ENCODE measurements around the gene TRIM33. TPM values are rescaled to one million over a fixed set of nuclear protein-coding genes. Genes with fewer than 3 reads are reported as not detected.

TRIM33 gene
- total and polyA plus RNA-seq, 2 of the 13 experiments (the other 11 are each of a cell fraction or from before 2014, with no cell fraction given) = 35.5 to 42.2 TPM

DNA sequence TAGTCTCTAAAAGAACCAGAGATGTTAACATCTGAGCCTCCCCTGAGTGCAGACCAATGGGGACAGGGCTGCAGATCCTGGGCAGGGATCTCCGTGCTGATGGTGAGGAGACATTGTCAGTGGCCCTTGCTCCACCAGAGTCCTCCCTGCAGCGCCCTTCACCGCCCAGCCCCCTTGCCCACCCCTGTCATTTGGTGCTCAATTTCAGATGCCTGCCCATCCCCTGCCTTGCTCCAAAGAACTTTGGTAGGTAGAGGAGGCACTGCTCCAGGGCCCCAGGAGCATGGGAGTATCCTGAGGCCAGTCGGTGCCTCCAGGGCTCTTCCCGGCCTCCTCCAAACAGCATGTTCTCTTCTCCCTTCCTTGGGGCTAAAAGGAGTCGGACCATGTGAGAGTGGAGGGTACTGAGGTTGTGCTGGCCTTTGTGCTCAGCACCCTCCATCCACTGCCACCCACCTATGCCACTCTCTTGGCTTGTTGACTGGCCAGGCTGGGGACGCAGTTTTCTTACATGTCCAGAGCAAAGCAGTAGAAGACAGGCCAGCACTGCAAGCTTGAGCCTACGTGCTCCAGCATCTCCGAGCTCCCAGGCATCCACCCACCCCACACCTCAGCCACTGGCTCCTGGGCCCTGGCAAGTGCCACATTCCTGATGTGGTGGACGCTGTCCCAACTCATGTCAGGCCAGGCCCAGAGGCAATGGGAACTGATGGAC, 160.1 kb downstream of the TRIM33 start (continued):
- TF ChIP-seq, protein P1, sequence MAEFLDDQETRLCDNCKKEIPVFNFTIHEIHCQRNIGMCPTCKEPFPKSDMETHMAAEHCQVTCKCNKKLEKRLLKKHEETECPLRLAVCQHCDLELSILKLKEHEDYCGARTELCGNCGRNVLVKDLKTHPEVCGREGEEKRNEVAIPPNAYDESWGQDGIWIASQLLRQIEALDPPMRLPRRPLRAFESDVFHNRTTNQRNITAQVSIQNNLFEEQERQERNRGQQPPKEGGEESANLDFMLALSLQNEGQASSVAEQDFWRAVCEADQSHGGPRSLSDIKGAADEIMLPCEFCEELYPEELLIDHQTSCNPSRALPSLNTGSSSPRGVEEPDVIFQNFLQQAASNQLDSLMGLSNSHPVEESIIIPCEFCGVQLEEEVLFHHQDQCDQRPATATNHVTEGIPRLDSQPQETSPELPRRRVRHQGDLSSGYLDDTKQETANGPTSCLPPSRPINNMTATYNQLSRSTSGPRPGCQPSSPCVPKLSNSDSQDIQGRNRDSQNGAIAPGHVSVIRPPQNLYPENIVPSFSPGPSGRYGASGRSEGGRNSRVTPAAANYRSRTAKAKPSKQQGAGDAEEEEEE (CRISPR knock-in tag; IDR thresholded peaks at IDR 0.05; ENCODE audit: borderline replicate concordance) = no peak
- no peak for TF ChIP-seq SNRNP70 (IDR thresholded peaks at IDR 0.05; ENCODE audit: low read depth, low read length)
- TF ChIP-seq, protein P2, sequence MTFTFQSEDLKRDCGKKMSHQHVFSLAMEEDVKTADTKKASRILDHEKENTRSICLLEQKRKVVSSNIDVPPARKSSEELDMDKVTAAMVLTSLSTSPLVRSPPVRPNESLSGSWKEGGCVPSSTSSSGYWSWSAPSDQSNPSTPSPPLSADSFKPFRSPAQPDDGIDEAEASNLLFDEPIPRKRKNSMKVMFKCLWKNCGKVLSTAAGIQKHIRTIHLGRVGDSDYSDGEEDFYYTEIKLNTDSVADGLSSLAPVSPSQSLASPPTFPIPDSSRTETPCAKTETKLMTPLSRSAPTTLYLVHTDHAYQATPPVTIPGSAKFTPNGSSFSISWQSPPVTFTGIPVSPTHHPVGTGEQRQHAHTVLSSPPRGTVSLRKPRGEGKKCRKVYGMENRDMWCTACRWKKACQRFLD (CRISPR knock-in tag; IDR thresholded peaks at IDR 0.05; ENCODE audit: borderline replicate concordance) = no peak
- TF ChIP-seq IRF2 (CRISPR knock-in tag; IDR thresholded peaks at IDR 0.05) = no peak
- TF ChIP-seq, protein P3, sequence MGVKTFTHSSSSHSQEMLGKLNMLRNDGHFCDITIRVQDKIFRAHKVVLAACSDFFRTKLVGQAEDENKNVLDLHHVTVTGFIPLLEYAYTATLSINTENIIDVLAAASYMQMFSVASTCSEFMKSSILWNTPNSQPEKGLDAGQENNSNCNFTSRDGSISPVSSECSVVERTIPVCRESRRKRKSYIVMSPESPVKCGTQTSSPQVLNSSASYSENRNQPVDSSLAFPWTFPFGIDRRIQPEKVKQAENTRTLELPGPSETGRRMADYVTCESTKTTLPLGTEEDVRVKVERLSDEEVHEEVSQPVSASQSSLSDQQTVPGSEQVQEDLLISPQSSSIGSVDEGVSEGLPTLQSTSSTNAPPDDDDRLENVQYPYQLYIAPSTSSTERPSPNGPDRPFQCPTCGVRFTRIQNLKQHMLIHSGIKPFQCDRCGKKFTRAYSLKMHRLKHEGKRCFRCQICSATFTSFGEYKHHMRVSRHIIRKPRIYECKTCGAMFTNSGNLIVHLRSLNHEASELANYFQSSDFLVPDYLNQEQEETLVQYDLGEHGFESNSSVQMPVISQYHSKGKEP (CRISPR knock-in tag; IDR thresholded peaks at IDR 0.05) = no peak

DNA sequence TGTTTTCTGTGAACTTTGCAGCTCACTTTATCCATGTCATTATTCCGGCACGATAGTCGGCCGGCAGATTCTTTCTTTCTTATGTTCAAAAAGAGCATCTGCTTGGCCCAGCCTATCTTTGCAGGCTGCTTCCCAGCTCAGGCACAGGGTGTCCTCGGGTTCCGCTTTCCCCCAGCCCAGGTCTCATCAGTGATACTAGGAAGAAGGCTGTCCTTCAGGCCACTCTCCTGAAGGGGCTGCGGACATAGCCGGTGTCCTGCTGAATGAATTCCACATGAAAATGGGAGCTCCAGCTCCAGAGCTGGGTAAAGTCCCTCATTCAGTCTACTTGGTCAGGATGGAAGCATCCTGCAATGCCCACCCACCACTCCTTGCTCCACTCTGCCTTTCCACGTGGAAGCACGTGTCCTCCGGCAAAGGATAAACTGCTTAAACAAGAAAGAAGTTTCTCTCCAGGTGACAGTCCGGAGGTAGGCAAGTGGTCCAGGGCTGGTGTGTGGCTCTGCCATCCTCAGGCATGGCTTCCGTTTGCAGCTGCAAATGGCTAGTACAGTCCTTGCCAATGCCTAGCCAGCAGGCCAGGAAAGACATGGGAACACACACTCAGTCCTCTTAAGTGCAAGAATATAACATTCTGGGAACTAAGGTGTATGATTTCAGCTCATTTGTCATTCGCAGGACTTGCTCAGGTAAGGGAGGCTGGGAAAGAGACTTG, 161.0 kb downstream of the TRIM33 start:
- Histone ChIP-seq H3K79me2 (ENCODE audit: insufficient read depth, low read length) (no peaks in the 10 kb centered on the region), H3K9ac (ENCODE audit: insufficient read depth, low read depth, low read length) (no peak overlapping the region), H3K9me3 (ENCODE audit: low read length) (no peaks in the 10 kb centered on the region), H3K36me3 (replicated peaks in 1 of 2; ENCODE audit: control insufficient read depth in 1 of 2, insufficient read depth in 2 of 2, low read length in 2 of 2) (no peaks in the 10 kb centered on the region), H4K20me1 (ENCODE audit: insufficient read depth, low read length) (no peaks in the 10 kb centered on the region), H3K27ac (ENCODE audit: extremely low read length, insufficient read depth, low read length) (no peak overlapping the region), H3K4me3 (replicated peaks in 1 of 3; ENCODE audit: insufficient read depth in 1 of 3, low read depth in 2 of 3, low read length in 3 of 3) (no peak overlapping the region), H3K27me3 (ENCODE audit: control insufficient read depth in 1 of 2, insufficient read depth in 2 of 2, low read length in 2 of 2) (peaks cover 3 to 54% of the 10 kb centered on the region in 2 experiments; a peak in 4 of 5 replicates), H3K4me1 (ENCODE audit: insufficient read depth, low read length) (peaks cover 30% of the 10 kb centered on the region), H3K4me2 (ENCODE audit: low read depth, low read length) (no peak overlapping the region), H2AFZ (ENCODE audit: low read length) (no peak overlapping the region)
- intact Hi-C loops (cut with micrococcal nuclease; ENCODE audit: unreplicated experiment) (no loop called here), in situ Hi-C loops (cut with HindIII; ENCODE audit: extremely low pct_ligation_motif_present, low pct_unique_long_range_greater_than_20kb) (loop anchor here (5.0 to 25.0 kb wide), 2 partner anchors 207 to 337 kb away; partner anchors contain the start of gene AMPD1)
- ChIA-PET CTCF (ENCODE audit: low intra/inter-chr PET ratio, low total read pairs) (no interaction called here), POLR2A (no interaction called here)
- WGBS (ENCODE audit: low lambda C conversion rate) = 36% methylated on average over 13 of the region's 14 CpGs
- TF ChIP-seq TAF1 (CRISPR knock-in tag; IDR thresholded peaks at IDR 0.05) (no peak), THYN1 (CRISPR knock-in tag; IDR thresholded peaks at IDR 0.05; ENCODE audit: borderline replicate concordance, low read depth) (no peak), XBP1 (CRISPR knock-in tag; IDR thresholded peaks at IDR 0.05) (no peak)
- BruUV-seq (replicated peaks) = no TSS peak
- DNase-seq (ENCODE audit: low spot score) (no peak), ATAC-seq (no peak), FAIRE-seq (no peak)
